Activated CD4-positive, alpha-beta memory T cell treated with anti-CD3 and anti-CD28 coated beads for 36 hours (primary cell): ENCODE data around the gene LMTK2. TPM values are rescaled to one million over a fixed set of nuclear protein-coding genes. Genes with fewer than 3 reads are reported as not detected.

Experiments
- CTCF ChIA-PET: fragments of 350-600 bp; sonication (Branson Sonifier 250); formaldehyde crosslinking; loops from one replicate; lab custom pipeline; 2021; ENCODE audit warnings: antibody characterized with exemption, inconsistent platforms; lab: Charles Lee
- POLR2A ChIA-PET: fragments of 350-600 bp; sonication (Branson Sonifier 250); formaldehyde crosslinking; loops from one replicate; lab custom pipeline; 2021; ENCODE audit warnings: antibody characterized with exemption; lab: Charles Lee
- DNase-seq: peaks from one replicate; pipeline ENCODE4 v3.0.0-alpha.2; 2020
- H3K27ac Mint-ChIP-seq: one replicate; pipeline ENCODE4 v1.8.0; 2021; ENCODE audit warnings: mixed read lengths
- H3K27me3 Mint-ChIP-seq: one replicate; pipeline ENCODE4 v1.8.0; 2021; ENCODE audit warnings: mixed read lengths
- H3K36me3 Mint-ChIP-seq: one replicate; pipeline ENCODE4 v1.8.0; 2021; ENCODE audit warnings: mixed read lengths
- H3K4me1 Mint-ChIP-seq: one replicate; pipeline ENCODE4 v1.8.0; 2021; ENCODE audit warnings: low read depth, mixed read lengths
- H3K4me3 Mint-ChIP-seq: one replicate; pipeline ENCODE4 v1.8.0; 2021; ENCODE audit warnings: mild to moderate bottlenecking, mixed read lengths
- H3K9me3 Mint-ChIP-seq: one replicate; pipeline ENCODE4 v1.8.0; 2021; ENCODE audit warnings: mixed read lengths
- intact Hi-C: fragments of 100-400 bp; cut with micrococcal nuclease; formaldehyde crosslinking; loops from one replicate; pipeline ENCODE4 v1.15.1; 2023
- total RNA-seq, 2 experiments: library from RNA; stranded (reverse); gene quantifications; one replicate each; pipeline ENCODE4 v1.2.3, GENCODE V29; 2021

The LMTK2 gene
- total RNA-seq, 2 experiments from 2014 or later = 10.6 to 10.8 TPM

GRCh38 chr7:98221611-98222532 is 115.2 kb downstream of the LMTK2 start:
- no peaks in the 10 kb centered on the region for H3K9me3 Mint-ChIP-seq
- CTCF ChIA-PET = no interaction called here
- POLR2A ChIA-PET = no interaction called here
- no peak overlapping the region for H3K27ac Mint-ChIP-seq
- peaks cover 11% of the 10 kb centered on the region for H3K36me3 Mint-ChIP-seq
- no peak for DNase-seq
- peaks cover 15% of the 10 kb centered on the region for H3K4me1 Mint-ChIP-seq
- H3K4me3 Mint-ChIP-seq = no peak overlapping the region
- no peaks in the 10 kb centered on the region for H3K27me3 Mint-ChIP-seq
- intact Hi-C loops = no loop called here

DNA sequence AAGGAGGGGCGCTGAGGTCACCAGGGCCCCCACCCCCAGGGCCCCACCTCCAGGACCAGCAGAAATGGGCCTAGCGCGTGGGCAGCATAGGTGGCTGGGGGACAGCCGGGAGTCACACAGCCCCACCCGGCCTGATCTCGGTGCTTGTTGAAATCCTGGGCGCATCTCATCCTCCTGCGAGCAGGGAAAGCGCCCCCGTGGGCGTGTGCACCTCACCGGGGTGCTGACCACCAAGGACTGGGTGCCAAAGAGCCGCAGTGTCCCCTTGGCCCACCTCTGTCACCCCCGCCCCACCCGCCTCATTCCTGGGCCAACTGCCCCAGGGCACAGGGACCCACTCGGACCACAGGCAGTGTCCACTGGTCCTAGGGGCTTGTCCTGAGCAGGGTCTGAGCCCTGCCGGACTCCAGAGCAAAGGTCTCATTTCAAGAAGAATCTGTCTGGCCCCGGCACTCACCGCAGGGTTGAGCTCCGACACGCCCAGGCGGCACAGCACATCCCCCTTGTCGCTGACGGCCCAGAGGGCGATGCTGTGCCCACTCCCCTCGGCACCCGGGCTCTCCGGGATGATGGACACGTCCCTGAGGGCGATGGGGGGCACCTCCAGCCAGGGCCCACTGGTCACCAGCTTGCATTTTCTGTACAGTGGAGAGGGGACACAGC is 116.0 kb downstream of the LMTK2 start:
- Mint-ChIP-seq H3K4me1 (peaks cover 15% of the 10 kb centered on the region), H3K4me3 (no peak overlapping the region), H3K27ac (no peak overlapping the region), H3K36me3 (peaks cover 13% of the 10 kb centered on the region), H3K27me3 (no peaks in the 10 kb centered on the region), H3K9me3 (no peaks in the 10 kb centered on the region)
- CTCF ChIA-PET = no interaction called here
- POLR2A ChIA-PET = no interaction called here
- no peak for DNase-seq
- intact Hi-C loops = no loop called here

GRCh38 chr7:98223351-98223897 is 116.8 kb downstream of the LMTK2 start:
- Mint-ChIP-seq H3K27me3 (no peaks in the 10 kb centered on the region), H3K36me3 (peaks cover 19% of the 10 kb centered on the region), H3K9me3 (no peaks in the 10 kb centered on the region), H3K27ac (no peak overlapping the region), H3K4me1 (peaks cover 11% of the 10 kb centered on the region), H3K4me3 (no peak overlapping the region)
- ChIA-PET POLR2A (no interaction called here), CTCF (no interaction called here)
- intact Hi-C loops = no loop called here
- no peak for DNase-seq

DNA sequence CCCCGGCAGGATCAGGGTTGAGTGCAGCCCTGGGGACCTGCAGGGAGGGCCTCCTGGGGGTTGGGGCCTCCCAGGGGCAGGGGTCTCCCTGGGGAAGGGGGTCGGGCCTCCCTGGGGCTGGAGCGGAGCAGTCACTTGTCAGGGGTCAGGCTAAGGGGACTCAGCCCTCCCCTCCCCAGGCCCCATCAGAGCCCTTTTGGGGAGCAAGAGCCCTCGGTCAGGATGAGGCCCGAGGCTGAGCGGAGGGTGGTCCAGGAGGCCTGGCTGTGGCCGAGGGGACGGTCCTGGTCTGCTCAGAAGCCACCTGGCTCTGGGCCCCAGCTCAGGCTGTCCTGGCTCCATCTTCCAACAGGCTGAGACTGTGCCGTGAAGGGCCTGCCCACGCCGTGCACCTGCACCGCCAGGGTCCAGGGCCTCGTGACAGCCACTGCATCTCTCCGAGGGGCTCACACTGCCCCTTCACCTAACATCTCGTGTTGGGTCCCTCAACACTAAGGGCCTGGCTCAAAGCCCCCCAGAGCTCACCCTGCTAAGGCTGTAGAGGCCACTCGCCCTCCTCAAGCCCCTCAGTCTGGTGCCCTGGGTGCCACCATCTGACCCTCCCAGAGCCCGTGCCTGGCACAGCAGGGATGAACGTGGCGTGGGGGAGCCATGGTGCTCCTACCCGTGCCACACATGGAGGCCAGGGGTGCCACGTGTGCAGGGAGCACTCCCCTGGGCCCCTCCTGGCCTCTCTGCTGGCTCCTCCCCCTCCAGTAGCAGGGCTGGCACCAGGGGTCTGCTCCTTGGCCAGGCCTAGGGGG is 117.4 kb downstream of the LMTK2 start:
- CTCF ChIA-PET = no interaction called here

DNA sequence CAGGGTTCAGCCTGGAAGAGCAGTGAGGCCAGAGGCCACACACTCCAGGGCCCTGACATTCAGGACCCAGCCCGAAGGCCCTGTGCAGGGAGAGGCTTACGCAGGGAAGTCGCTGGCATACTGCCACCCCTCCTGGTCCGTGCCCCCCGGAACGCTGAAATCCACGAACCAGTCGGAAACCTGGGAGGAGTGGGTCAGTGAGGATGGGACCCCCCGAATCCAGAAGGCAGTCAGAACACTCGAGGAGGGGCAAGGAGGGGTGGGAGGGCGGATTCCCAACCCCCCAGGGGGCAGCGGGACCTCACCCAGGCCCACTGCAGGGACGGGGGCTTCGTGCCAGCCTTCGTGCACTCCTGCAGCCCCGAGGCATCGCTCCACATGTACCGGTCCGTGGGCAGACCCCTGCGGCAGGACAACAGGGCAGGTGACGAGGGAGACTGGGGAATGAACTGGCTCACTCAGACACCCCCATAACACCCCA is 118.1 kb downstream of the LMTK2 start:
- intact Hi-C loops = no loop called here
- no peak overlapping the region for H3K27ac Mint-ChIP-seq
- H3K36me3 Mint-ChIP-seq = peaks cover 17% of the 10 kb centered on the region
- H3K27me3 Mint-ChIP-seq = no peaks in the 10 kb centered on the region
- CTCF ChIA-PET = no interaction called here
- H3K9me3 Mint-ChIP-seq = no peaks in the 10 kb centered on the region
- no peak overlapping the region for H3K4me3 Mint-ChIP-seq
- H3K4me1 Mint-ChIP-seq = no peaks in the 10 kb centered on the region
- DNase-seq = no peak
- POLR2A ChIA-PET = no interaction called here

More for the DNA sequence above, 117.4 kb downstream of the LMTK2 start:
- Mint-ChIP-seq H3K36me3 (peaks cover 19% of the 10 kb centered on the region), H3K9me3 (no peaks in the 10 kb centered on the region), H3K27me3 (no peaks in the 10 kb centered on the region), H3K4me1 (peaks cover 4% of the 10 kb centered on the region), H3K27ac (no peak overlapping the region), H3K4me3 (no peak overlapping the region)
- POLR2A ChIA-PET = no interaction called here
- intact Hi-C loops = no loop called here
- no peak for DNase-seq

DNA sequence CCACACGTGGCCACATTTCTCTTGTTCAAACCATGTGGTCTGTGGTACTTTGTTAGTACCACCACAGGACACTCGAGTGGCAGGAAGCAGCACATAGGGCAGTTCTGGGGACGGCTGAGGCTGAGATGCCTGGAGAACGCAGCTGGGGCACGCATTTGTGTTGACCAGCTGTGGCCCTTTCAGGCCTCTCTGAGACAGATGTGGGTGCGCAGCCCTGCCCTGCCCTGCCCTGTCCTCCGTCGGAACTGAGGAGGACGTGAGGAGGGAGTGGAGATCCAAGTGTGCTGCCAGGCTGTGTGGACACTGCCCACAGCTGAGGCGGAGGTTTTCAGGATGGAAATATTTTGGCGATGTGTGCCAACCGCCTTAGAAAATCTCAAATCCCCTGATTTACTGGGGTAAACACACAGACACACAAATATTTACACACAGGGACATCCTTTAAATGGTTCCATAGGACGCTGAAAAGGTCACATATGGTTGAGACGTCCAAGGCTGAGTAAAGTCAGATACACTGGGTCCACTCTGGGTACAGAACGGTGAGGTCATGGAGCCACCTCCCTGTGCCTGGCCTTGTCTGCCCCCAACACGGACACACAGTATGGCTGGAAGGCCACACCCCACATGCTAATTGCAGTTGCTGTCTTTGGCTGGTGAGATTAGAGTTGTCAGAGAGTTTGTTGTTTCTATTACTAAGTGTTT is 119.4 kb downstream of the LMTK2 start:
- no peak for DNase-seq
- ChIA-PET POLR2A (no interaction called here), CTCF (no interaction called here)
- intact Hi-C loops = no loop called here
- Mint-ChIP-seq H3K36me3 (peaks cover 17% of the 10 kb centered on the region), H3K27me3 (no peaks in the 10 kb centered on the region), H3K4me3 (no peak overlapping the region), H3K9me3 (no peaks in the 10 kb centered on the region), H3K27ac (no peak overlapping the region), H3K4me1 (no peaks in the 10 kb centered on the region)

- ChIA-PET POLR2A (no interaction called here), CTCF (no interaction called here)
- no peak for DNase-seq
- Mint-ChIP-seq H3K4me3 (no peak overlapping the region), H3K4me1 (no peaks in the 10 kb centered on the region), H3K27me3 (no peaks in the 10 kb centered on the region), H3K27ac (no peak overlapping the region), H3K36me3 (peaks cover 15% of the 10 kb centered on the region), H3K9me3 (no peaks in the 10 kb centered on the region)
- intact Hi-C loops = no loop called here
Measured at GRCh38 chr7:98227939-98228338, 121.3 kb downstream of the LMTK2 start.

DNA sequence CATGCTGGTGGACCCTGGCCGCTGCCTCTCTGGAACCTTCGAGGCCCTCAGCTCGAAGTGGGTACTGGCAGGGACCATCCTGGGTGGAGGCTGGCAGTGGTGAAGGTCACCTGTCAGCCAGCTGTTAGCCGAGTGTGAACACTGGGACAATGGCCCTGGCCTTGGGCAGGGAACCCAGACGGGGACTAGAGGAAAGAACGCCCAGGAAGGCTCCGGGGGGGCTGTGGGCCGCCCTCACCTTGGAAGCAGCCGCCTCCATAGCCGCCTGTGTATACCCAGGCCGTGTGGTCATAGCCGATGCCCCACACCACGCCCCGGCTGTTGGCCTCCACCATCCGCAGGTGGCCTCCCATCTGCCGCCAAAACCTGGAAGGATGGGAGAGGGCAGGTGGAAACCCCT is 122.1 kb downstream of the LMTK2 start:
- Mint-ChIP-seq H3K9me3 (no peaks in the 10 kb centered on the region), H3K36me3 (peaks cover 12% of the 10 kb centered on the region), H3K4me3 (no peak overlapping the region), H3K4me1 (no peaks in the 10 kb centered on the region), H3K27ac (no peak overlapping the region), H3K27me3 (no peaks in the 10 kb centered on the region)
- no peak for DNase-seq
- intact Hi-C loops = no loop called here
- CTCF ChIA-PET = no interaction called here
- POLR2A ChIA-PET = no interaction called here

- CTCF ChIA-PET = no interaction called here
- H3K9me3 Mint-ChIP-seq = no peaks in the 10 kb centered on the region
- H3K36me3 Mint-ChIP-seq = peaks cover 12% of the 10 kb centered on the region
- H3K27ac Mint-ChIP-seq = no peak overlapping the region
- no peak overlapping the region for H3K4me3 Mint-ChIP-seq
- POLR2A ChIA-PET = no interaction called here
- DNase-seq = no peak
- no peaks in the 10 kb centered on the region for H3K27me3 Mint-ChIP-seq
- H3K4me1 Mint-ChIP-seq = no peaks in the 10 kb centered on the region
- intact Hi-C loops = no loop called here
Measured at GRCh38 chr7:98229441-98229840, 122.8 kb downstream of the LMTK2 start.

DNA sequence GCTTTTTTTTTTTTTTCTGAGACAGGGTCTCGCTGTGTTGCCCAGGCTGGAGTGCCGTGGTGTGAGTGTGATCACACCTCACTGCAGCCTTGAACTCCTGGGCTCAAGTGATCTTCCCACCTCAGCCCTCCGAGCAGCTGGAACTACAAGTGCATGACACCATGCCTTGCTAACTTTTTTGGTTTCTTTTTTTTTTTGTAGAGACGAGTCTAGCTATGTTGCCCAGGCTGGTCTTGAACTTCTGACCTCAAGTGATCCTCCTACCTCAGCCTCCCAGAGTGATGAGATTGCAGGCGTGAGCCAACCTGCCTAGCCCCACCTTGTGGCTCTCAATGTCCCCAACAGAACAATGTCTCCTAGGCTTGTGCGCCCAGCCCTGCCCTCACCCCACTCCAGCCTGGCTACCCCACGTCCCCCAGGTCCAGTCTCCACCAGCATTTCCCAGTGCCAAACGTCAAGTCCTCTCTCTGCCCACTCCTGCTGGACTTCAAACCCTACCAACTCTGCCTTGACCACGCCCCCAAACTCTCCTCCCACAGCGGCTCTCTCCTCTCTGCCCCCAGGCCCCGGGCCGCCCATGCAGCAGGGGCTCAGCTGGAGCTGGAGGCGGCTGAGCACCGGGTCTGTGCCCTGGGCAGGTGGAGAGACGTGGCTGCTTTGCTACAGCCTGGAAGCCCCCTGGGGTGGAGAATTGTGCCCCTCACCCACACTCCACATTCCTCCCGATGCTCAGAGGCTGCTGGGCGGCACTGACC is 123.5 kb downstream of the LMTK2 start:
- no peaks in the 10 kb centered on the region for H3K4me1 Mint-ChIP-seq
- ChIA-PET POLR2A (no interaction called here), CTCF (no interaction called here)
- no peak overlapping the region for H3K4me3 Mint-ChIP-seq
- intact Hi-C loops = no loop called here
- no peaks in the 10 kb centered on the region for H3K9me3 Mint-ChIP-seq
- no peaks in the 10 kb centered on the region for H3K27me3 Mint-ChIP-seq
- H3K27ac Mint-ChIP-seq = no peak overlapping the region
- no peak for DNase-seq
- peaks cover 14% of the 10 kb centered on the region for H3K36me3 Mint-ChIP-seq
